ENCODE measurements around the gene SLC25A28. TPM values are rescaled to one million over a fixed set of nuclear protein-coding genes. Genes with fewer than 3 reads are reported as not detected.

The SLC25A28 gene
- total RNA-seq, 6 experiments from 2014 or later: 17.1 to 33.8 (median 23.4) TPM

GRCh38 chr10:99583687-99584086, 36.6 kb downstream of the SLC25A28 start:
- H3K27me3 ChIP-seq: no peaks in the 10 kb centered on the region
- no peak overlapping the region for H3K27ac ChIP-seq
- TF ChIP-seq POLR2A (IDR thresholded peaks at IDR 0.05): no peak
- TF ChIP-seq, protein P1, sequence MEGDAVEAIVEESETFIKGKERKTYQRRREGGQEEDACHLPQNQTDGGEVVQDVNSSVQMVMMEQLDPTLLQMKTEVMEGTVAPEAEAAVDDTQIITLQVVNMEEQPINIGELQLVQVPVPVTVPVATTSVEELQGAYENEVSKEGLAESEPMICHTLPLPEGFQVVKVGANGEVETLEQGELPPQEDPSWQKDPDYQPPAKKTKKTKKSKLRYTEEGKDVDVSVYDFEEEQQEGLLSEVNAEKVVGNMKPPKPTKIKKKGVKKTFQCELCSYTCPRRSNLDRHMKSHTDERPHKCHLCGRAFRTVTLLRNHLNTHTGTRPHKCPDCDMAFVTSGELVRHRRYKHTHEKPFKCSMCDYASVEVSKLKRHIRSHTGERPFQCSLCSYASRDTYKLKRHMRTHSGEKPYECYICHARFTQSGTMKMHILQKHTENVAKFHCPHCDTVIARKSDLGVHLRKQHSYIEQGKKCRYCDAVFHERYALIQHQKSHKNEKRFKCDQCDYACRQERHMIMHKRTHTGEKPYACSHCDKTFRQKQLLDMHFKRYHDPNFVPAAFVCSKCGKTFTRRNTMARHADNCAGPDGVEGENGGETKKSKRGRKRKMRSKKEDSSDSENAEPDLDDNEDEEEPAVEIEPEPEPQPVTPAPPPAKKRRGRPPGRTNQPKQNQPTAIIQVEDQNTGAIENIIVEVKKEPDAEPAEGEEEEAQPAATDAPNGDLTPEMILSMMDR (IDR thresholded peaks at IDR 0.05): no peak
- no peaks in the 10 kb centered on the region for H3K4me1 ChIP-seq
- WGBS (ENCODE audit: insufficient coverage, low coverage, low lambda C conversion rate, missing lambda C conversion rate): 51% methylated on average over 5 of the region's 8 CpGs
- H3K4me3 ChIP-seq: no peak overlapping the region
- ATAC-seq (no peak), DNase-seq (no peak)
- H3K36me3 ChIP-seq: no peaks in the 10 kb centered on the region
- intact Hi-C loops (cut with DNase I): no loop called here
- H3K9me3 ChIP-seq: no peaks in the 10 kb centered on the region

DNA sequence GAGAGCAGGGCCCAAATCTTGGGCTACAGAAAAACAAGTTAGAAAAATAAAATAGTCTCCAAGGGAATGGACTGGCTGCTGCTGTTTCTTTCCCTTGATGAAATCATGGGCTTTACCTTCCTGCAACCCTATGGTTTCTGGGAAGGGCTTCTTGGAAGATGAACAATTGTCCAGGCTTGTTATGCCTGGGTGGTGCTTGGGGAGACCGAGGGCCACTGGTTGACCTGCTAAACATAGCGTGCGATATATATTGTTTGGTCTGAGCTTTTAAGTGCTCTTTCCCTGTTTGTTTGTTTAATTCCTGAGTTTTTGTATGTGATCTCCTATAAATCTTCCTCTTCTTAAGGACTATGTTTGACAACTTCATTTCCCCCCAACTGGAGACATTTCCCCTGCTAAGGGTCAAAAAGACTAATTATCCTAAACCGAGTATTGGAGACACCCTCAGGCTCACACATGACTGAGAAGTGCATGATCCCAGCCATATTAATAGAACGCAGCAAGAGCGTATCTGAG, 37.9 kb downstream of the SLC25A28 start:
- Histone ChIP-seq H3K27me3 (no peaks in the 10 kb centered on the region), H3K27ac (no peak overlapping the region), H3K4me1 (no peaks in the 10 kb centered on the region), H3K36me3 (no peaks in the 10 kb centered on the region), H3K9me3 (no peaks in the 10 kb centered on the region), H3K4me3 (no peak overlapping the region)
- DNase-seq: no peak
- intact Hi-C loops (cut with DNase I): no loop called here
- TF ChIP-seq, protein P1 (IDR thresholded peaks at IDR 0.05): no peak
- no peak for TF ChIP-seq POLR2A (IDR thresholded peaks at IDR 0.05)
- WGBS (ENCODE audit: insufficient coverage, low coverage, low lambda C conversion rate, missing lambda C conversion rate): 69% methylated on average over 4 of the region's 6 CpGs
- ATAC-seq: no peak

DNA sequence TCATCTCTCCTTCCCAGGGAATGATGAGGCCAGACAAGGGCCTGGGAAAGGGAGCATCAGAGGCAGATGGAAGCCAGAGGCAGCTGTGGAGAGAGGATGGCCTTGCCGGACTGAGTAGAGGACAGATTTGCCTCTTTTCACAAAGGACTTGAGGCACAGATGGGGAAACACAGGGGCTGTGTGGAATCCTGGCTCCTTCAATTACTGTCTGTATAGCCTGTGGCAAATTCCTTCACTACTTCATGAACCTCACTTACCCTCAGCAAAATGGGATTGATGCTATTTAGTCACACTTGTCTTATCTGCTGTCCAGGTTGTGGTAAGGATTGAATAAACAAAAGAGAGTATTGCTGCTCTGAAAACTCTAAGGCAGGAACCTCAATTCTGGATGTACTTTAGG, 40.3 kb downstream of the SLC25A28 start:
- no CpG with 5 or more reads among the region's 1 CpG for WGBS (ENCODE audit: insufficient coverage, low coverage, low lambda C conversion rate, missing lambda C conversion rate)
- no peak for ATAC-seq

DNA sequence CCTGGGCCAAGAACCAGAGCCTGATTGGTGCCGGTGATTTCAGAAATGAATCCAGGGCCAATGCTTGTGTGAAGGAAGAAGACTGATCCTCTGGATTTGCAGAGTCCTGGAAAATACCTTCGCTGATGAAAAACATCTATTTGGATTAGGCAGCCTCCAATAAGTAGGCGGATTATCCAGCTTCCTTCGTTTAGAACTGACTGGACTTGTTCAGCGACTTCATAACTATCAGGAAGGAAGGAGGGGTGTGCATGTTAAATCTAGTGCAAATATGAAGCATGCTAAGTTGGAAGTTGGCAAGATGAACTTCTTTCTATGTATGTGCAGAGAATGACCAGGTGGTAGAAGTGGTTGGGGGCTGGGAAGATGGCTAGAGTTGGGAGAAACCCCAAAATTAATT, 46.4 kb downstream of the SLC25A28 start:
- intact Hi-C loops (cut with DNase I): no loop called here
- no peak overlapping the region for H3K4me3 ChIP-seq
- no peak for TF ChIP-seq POLR2A (IDR thresholded peaks at IDR 0.05)
- TF ChIP-seq, protein P1 (IDR thresholded peaks at IDR 0.05): no peak
- no peaks in the 10 kb centered on the region for H3K27me3 ChIP-seq
- H3K36me3 ChIP-seq: no peaks in the 10 kb centered on the region
- H3K4me1 ChIP-seq: no peaks in the 10 kb centered on the region
- H3K9me3 ChIP-seq: no peaks in the 10 kb centered on the region
- no peak overlapping the region for H3K27ac ChIP-seq
- DNase-seq (no peak), ATAC-seq (no peak)
- WGBS (ENCODE audit: insufficient coverage, low coverage, low lambda C conversion rate, missing lambda C conversion rate): 63% methylated on average over 5 of the region's 5 CpGs

More for the DNA sequence above, 40.3 kb downstream of the SLC25A28 start:
- H3K36me3 ChIP-seq: no peaks in the 10 kb centered on the region
- no peak for TF ChIP-seq POLR2A (IDR thresholded peaks at IDR 0.05)
- TF ChIP-seq, protein P1 (IDR thresholded peaks at IDR 0.05): no peak
- intact Hi-C loops (cut with DNase I): no loop called here
- no peak overlapping the region for H3K27ac ChIP-seq
- H3K4me1 ChIP-seq: no peaks in the 10 kb centered on the region
- no peak for DNase-seq
- H3K9me3 ChIP-seq: no peaks in the 10 kb centered on the region
- H3K4me3 ChIP-seq: no peak overlapping the region
- no peaks in the 10 kb centered on the region for H3K27me3 ChIP-seq

GRCh38 chr10:99571816-99572215, 48.4 kb downstream of the SLC25A28 start:
- DNase-seq: no peak
- Histone ChIP-seq H3K27me3 (no peaks in the 10 kb centered on the region), H3K4me1 (no peaks in the 10 kb centered on the region), H3K27ac (no peak overlapping the region), H3K36me3 (no peaks in the 10 kb centered on the region), H3K9me3 (no peaks in the 10 kb centered on the region), H3K4me3 (no peak overlapping the region)
- no peak for ATAC-seq
- TF ChIP-seq, protein P1 (IDR thresholded peaks at IDR 0.05): no peak
- no peak for TF ChIP-seq POLR2A (IDR thresholded peaks at IDR 0.05)
- WGBS (ENCODE audit: insufficient coverage, low coverage, low lambda C conversion rate, missing lambda C conversion rate): 60% methylated on average over 1 of the region's 1 CpG
- intact Hi-C loops (cut with DNase I): no loop called here
